Cardiac fibroblast (primary cell): ENCODE results near the gene SH2D5.

ENCODE experiments used
- DNase-seq, 2 donors: peaks; one replicate each; pipeline versions ENCODE4 v3.0.0 to v3.0.0-alpha.2; 2010; ENCODE audit warnings: low read depth in 2 of 2
- H3K4me3 ChIP-seq, 2 donors: replicated peaks in 1 of 2; 1 replicate in 1 of 2; 2 replicates in 1 of 2; pipeline ENCODE4 v1.5.1; 2011; ENCODE audit warnings: low read depth in 2 of 2, low read length in 2 of 2, mild to moderate bottlenecking in 2 of 2, moderate library complexity in 1 of 2
- CTCF ChIP-seq: IDR thresholded peaks from one replicate; pipeline ENCODE4 v1.5.1; 2011; ENCODE audit warnings: low read depth, mild to moderate bottlenecking, low read length, inconsistent platforms

SH2D5 gene

GRCh38 chr1:20728371-20729154, 3.9 kb downstream of the SH2D5 start:
- no peak overlapping the region for H3K4me3 ChIP-seq
- no peak for TF ChIP-seq CTCF
- DNase-seq = no peak

GRCh38 chr1:20727746-20728316, 4.7 kb downstream of the SH2D5 start:
- peak; percentile 3 for TF ChIP-seq CTCF
- peak; percentile 32 to 41 for DNase-seq

GRCh38 chr1:20726932-20727745, 5.4 kb downstream of the SH2D5 start:
- DNase-seq = no peak
- TF ChIP-seq CTCF = no peak
- no peak overlapping the region for H3K4me3 ChIP-seq

More at GRCh38 chr1:20727746-20728316, 4.7 kb downstream of the SH2D5 start:
- no peak overlapping the region for H3K4me3 ChIP-seq

- no peak for TF ChIP-seq CTCF
- H3K4me3 ChIP-seq = no peak overlapping the region
- DNase-seq = no peak
These were observed 6.2 kb downstream of the SH2D5 start for GRCh38 chr1:20726118-20726911.

GRCh38 chr1:20725189-20726117, 7.0 kb downstream of the SH2D5 start:
- peak; percentile 30 to 73 for DNase-seq
- TF ChIP-seq CTCF = no peak
- no peak overlapping the region for H3K4me3 ChIP-seq
